DOHH2 (cell line): ENCODE measurements around the gene DDI2.

Experiments used
- H3F3A ChIP-seq: fragments of 200-600 bp; sonication (generic), shearing (Covaris generic); 2 replicates; pipeline ENCODE4 v1.6.0; 2016; ENCODE audit warnings: antibody characterized with exemption, mild to moderate bottlenecking; ENCODE audit not compliant: control insufficient read depth, insufficient read depth
- H3K27ac ChIP-seq: fragments of 200-600 bp; sonication (generic); 2 replicates; pipeline ENCODE4 v1.5.1; 2014; ENCODE audit warnings: low read depth, mild to moderate bottlenecking, low read length, moderate library complexity
- H3K27me3 ChIP-seq: fragments of 200-600 bp; sonication (generic); 2 replicates; pipeline ENCODE4 v1.6.1; 2014; ENCODE audit warnings: mild to moderate bottlenecking, low read length, mixed read lengths; ENCODE audit not compliant: control insufficient read depth
- H3K36me3 ChIP-seq: fragments of 200-600 bp; sonication (generic); 2 replicates; pipeline ENCODE4 v1.6.1; 2014; ENCODE audit warnings: mild to moderate bottlenecking, low read length, moderate library complexity, mixed read lengths; ENCODE audit not compliant: control insufficient read depth
- H3K4me1 ChIP-seq: fragments of 200-600 bp; sonication (generic); 2 replicates; pipeline ENCODE4 v1.6.1; 2014; ENCODE audit warnings: mild to moderate bottlenecking, low read length, mixed read lengths; ENCODE audit not compliant: control insufficient read depth
- H3K4me2 ChIP-seq: fragments of 200-600 bp; sonication (generic); 2 replicates; pipeline ENCODE4 v1.6.0; 2014; ENCODE audit warnings: mild to moderate bottlenecking, low read length, moderate library complexity
- H3K4me3 ChIP-seq: fragments of 200-600 bp; sonication (generic); 2 replicates; pipeline ENCODE4 v1.5.1; 2014; ENCODE audit warnings: mild to moderate bottlenecking, low read length, mixed read lengths
- H3K79me2 ChIP-seq: fragments of 200-600 bp; sonication (generic); 2 replicates; pipeline ENCODE4 v1.6.1; 2014; ENCODE audit warnings: mild to moderate bottlenecking, low read length, mixed read lengths; ENCODE audit not compliant: control insufficient read depth
- H3K9me2 ChIP-seq: fragments of 200-600 bp; sonication (generic); replicated peaks from 2 replicates; pipeline ENCODE4 v1.6.1; 2014; ENCODE audit warnings: mild to moderate bottlenecking, low read length, mixed read lengths; ENCODE audit not compliant: control insufficient read depth
- H3K9me3 ChIP-seq: fragments of 200-600 bp; sonication (generic); 2 replicates; pipeline ENCODE4 v1.6.1; 2014; ENCODE audit warnings: antibody characterized with exemption, low read length, mixed read lengths; ENCODE audit not compliant: control insufficient read depth, insufficient read depth
- H4K20me1 ChIP-seq: fragments of 200-600 bp; sonication (generic); 2 replicates; pipeline ENCODE4 v1.6.0; 2014; ENCODE audit warnings: low read depth, mild to moderate bottlenecking, antibody characterized with exemption, low read length, moderate library complexity; ENCODE audit not compliant: control insufficient read depth, insufficient read depth
- EZH2phosphoT487 ChIP-seq: fragments of 200-600 bp; sonication (generic); IDR thresholded peaks from 2 replicates; pipeline ENCODE4 v1.6.1; 2017; ENCODE audit warnings: borderline replicate concordance, mild to moderate bottlenecking, antibody characterized with exemption, low read length, moderate library complexity, mixed read lengths
- TF ChIP-seq, protein P1 (sequence below): fragments of 200-600 bp; sonication (generic); IDR thresholded peaks from one replicate; pipeline ENCODE4 v1.5.1; 2014; ENCODE audit warnings: antibody characterized with exemption, mild to moderate bottlenecking, low read depth, low read length; ENCODE audit not compliant: poor library complexity, severe bottlenecking

The DDI2 gene

DNA sequence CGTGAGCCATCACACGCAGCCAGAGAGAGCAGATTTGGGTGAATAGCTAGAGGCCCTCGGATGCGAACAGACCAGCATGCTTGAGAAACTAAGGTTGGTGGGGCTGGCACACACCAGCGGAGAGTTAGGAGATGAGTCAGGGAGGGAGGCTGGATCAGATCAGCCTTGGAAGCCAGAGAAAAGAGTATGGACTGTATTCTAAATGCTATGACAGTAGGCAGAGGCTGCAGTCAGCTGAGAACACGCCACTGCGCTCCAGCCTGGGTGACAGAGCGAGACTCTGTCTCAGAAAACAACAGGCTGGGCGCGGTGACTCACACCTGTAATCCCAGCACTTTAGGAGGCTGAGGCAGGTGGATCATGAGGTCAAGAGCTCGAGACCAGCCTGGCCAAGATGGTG is 62.9 kb downstream of the DDI2 start:
- no peak overlapping the region for H3K27ac ChIP-seq
- no peaks in the 10 kb centered on the region for H3K27me3 ChIP-seq
- H3K79me2 ChIP-seq, result peaks cover 14% of the 10 kb centered on the region
- H3K9me3 ChIP-seq, result no peaks in the 10 kb centered on the region
- H3K4me1 ChIP-seq, result peaks cover 46% of the 10 kb centered on the region
- TF ChIP-seq, protein P1, sequence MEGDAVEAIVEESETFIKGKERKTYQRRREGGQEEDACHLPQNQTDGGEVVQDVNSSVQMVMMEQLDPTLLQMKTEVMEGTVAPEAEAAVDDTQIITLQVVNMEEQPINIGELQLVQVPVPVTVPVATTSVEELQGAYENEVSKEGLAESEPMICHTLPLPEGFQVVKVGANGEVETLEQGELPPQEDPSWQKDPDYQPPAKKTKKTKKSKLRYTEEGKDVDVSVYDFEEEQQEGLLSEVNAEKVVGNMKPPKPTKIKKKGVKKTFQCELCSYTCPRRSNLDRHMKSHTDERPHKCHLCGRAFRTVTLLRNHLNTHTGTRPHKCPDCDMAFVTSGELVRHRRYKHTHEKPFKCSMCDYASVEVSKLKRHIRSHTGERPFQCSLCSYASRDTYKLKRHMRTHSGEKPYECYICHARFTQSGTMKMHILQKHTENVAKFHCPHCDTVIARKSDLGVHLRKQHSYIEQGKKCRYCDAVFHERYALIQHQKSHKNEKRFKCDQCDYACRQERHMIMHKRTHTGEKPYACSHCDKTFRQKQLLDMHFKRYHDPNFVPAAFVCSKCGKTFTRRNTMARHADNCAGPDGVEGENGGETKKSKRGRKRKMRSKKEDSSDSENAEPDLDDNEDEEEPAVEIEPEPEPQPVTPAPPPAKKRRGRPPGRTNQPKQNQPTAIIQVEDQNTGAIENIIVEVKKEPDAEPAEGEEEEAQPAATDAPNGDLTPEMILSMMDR, result no peak
- no peak for TF ChIP-seq EZH2phosphoT487
- H3K36me3 ChIP-seq, result no peaks in the 10 kb centered on the region
- no peak overlapping the region for H3K4me2 ChIP-seq
- no peak overlapping the region for H3K4me3 ChIP-seq
- H3F3A ChIP-seq, result peaks cover 12% of the 10 kb centered on the region
- no peaks in the 10 kb centered on the region for H4K20me1 ChIP-seq
- H3K9me2 ChIP-seq, result no peaks in the 10 kb centered on the region

DNA sequence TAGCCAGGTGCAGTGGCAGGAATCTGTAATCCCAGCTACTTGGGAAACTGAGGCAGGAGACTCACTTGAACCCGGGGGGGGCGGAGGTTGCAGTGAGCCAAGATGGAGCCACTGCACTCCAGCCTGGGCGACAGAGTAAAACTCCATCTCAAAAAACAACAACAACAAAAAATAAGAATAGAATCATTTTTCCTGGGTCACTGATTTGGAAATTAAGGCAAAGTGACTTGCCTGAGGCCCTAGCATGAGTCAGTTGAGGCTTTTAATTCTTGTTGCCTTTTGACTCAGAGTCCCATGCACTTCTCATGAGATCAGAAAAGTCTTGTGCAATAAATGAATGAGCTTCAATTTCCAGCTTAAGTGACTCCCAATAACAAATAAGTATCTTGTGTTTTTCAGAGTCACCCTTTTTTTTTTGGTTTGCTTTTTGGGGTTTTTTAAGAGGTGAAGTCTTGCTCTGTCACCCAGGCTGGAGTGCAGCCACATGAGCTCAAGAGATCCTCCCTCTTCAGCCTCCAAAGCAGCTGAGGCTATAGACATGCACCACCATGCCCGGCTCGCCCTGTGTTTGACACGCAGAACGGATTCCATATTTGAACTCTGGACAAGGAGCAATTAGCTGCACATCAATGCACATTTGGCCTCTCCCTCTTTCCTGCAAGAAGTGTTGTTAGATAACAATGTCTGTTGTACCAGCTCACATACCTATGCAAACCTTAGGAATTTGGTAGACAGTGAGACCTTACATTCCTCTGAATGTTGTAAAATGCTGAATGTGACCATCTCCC is 63.5 kb downstream of the DDI2 start:
- no peak for TF ChIP-seq EZH2phosphoT487
- TF ChIP-seq, protein P1, result no peak
- no peak overlapping the region for H3K4me2 ChIP-seq
- H3F3A ChIP-seq, result peaks cover 16% of the 10 kb centered on the region
- H3K79me2 ChIP-seq, result peaks cover 19% of the 10 kb centered on the region
- peaks cover 50% of the 10 kb centered on the region for H3K4me1 ChIP-seq
- no peak overlapping the region for H3K4me3 ChIP-seq
- no peaks in the 10 kb centered on the region for H3K36me3 ChIP-seq
- H4K20me1 ChIP-seq, result no peaks in the 10 kb centered on the region; the same call in 1 of the 2 replicates
- no peak overlapping the region for H3K27ac ChIP-seq
- no peaks in the 10 kb centered on the region for H3K9me2 ChIP-seq
- H3K27me3 ChIP-seq, result no peaks in the 10 kb centered on the region
- H3K9me3 ChIP-seq, result no peaks in the 10 kb centered on the region

DNA sequence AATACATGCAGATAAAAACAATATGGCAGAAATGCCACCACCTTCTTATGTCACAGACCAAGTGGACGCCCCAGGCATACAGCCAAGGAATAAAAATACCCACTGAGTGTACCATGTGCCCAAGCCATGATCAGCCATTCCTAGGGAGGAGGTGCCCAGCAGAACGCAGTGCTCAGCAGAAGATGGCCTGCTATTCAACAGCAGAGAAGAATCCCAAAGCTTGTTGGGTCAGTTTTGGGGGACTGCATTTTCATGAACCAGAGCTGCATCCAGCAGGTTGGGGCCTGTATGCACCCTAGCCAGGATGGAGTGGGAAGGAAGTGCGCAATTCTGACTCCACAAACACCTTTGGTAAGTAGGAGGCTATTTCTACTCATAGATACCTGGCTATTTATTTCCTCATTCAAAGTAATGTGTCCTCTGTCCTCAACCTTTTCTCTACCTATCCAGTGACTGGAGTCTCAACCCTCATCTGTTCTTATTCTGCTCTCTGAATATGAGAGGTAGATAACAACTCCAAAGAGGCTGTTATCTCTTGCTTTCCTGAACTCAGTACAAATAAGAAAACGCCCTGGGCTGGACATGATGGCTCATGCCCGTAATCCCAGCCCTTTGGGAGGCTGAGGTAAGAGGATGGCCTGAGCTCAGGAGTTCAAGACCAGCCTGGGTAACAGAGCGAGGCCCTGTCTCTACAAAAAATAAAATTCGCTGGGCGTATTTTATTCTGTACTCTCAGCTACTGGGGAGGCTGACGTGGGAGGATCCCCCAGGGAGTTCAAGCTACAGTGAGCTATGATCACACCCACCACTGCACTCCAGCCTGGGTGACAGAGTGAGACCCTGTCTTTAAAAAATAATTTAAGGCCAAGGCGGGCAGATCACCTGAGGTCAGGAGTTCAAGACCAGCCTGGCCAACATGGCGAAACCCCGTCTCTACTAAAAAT is 64.4 kb downstream of the DDI2 start:
- Histone ChIP-seq H3K27me3 (no peaks in the 10 kb centered on the region), H3K79me2 (peaks cover 28% of the 10 kb centered on the region), H3K36me3 (no peaks in the 10 kb centered on the region), H3K4me2 (peak overlapping the region; percentile 93), H3K4me3 (no peak overlapping the region), H3K9me3 (no peaks in the 10 kb centered on the region), H3K4me1 (peaks cover 54% of the 10 kb centered on the region), H4K20me1 (peaks cover 4% of the 10 kb centered on the region; the same call in 1 of the 2 replicates), H3F3A (peaks cover 16% of the 10 kb centered on the region), H3K27ac (peak overlapping the region; percentile 44), H3K9me2 (no peaks in the 10 kb centered on the region)
- TF ChIP-seq EZH2phosphoT487, result no peak
- TF ChIP-seq, protein P1, result no peak
